ENCODE measurements around the gene OR10H4. TPM values are rescaled to one million over a fixed set of nuclear protein-coding genes. Genes with fewer than 3 reads are reported as not detected.
"Not testable (repeated sequence)": the region's sequence is repeated elsewhere in the genome, so short reads cannot be mapped to it uniquely, and the experiment has no call there.

Gene OR10H4
- total RNA-seq, 1 donor from 2014 or later = not detected

DNA sequence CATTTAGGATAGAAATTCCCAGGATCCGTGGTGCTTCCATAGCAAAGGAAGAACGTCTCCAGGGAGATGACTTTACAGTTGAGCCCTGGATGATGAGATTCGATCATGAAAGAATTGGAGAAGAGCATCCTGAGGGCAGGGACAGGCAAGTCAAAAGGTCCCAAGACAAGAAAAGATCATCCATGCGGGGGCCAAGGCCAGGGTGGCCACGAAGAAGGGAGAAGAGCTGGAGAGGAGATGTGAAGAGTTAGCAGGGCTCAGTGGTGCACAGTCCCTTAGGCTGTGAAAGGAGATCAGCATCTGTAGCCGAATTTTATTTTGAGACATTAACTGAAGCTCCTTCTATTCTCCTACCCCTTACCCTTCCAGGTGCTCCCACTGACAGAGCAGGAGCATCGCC, 28.9 kb downstream of the OR10H4 start:
- peaks cover 7% of the 10 kb centered on the region for H3K27me3 ChIP-seq
- peaks cover 8% of the 10 kb centered on the region for H3K9me3 ChIP-seq
- H3K4me1 ChIP-seq = no peaks in the 10 kb centered on the region
- no peak overlapping the region for H3K27ac ChIP-seq
- ATAC-seq (no peak), DNase-seq (no peak)
- TF ChIP-seq, protein P1, sequence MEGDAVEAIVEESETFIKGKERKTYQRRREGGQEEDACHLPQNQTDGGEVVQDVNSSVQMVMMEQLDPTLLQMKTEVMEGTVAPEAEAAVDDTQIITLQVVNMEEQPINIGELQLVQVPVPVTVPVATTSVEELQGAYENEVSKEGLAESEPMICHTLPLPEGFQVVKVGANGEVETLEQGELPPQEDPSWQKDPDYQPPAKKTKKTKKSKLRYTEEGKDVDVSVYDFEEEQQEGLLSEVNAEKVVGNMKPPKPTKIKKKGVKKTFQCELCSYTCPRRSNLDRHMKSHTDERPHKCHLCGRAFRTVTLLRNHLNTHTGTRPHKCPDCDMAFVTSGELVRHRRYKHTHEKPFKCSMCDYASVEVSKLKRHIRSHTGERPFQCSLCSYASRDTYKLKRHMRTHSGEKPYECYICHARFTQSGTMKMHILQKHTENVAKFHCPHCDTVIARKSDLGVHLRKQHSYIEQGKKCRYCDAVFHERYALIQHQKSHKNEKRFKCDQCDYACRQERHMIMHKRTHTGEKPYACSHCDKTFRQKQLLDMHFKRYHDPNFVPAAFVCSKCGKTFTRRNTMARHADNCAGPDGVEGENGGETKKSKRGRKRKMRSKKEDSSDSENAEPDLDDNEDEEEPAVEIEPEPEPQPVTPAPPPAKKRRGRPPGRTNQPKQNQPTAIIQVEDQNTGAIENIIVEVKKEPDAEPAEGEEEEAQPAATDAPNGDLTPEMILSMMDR (IDR thresholded peaks at IDR 0.05) = no peak
- H3K4me3 ChIP-seq = no peak overlapping the region
- H3K36me3 ChIP-seq = no peaks in the 10 kb centered on the region
- intact Hi-C loops (cut with DNase I) = no loop called here

DNA sequence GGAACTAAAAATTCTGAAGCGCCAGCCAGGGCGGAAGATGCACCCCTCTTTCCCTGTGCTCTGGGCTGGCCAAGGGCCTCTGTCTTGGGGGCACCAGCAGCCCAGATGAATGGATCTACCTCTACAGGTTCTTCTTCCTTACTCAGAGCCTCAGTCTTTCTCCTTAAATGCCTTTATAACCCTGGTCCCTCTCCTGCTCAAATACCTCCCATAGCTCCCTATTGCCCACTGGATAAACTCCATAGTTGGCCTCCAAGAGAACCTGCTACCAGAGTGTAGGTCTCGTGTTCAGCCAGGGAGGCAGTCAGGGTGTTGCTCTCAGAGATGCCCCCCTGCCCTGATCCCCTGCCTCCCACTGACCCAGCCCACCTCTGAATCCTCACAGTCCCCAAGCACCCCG, 30.5 kb downstream of the OR10H4 start:
- no peaks in the 10 kb centered on the region for H3K36me3 ChIP-seq
- peaks cover 7% of the 10 kb centered on the region for H3K27me3 ChIP-seq
- no peak for ATAC-seq
- intact Hi-C loops (cut with DNase I) = no loop called here
- H3K4me1 ChIP-seq = no peaks in the 10 kb centered on the region
- no peak overlapping the region for H3K4me3 ChIP-seq
- no peak for DNase-seq
- H3K27ac ChIP-seq = no peak overlapping the region
- TF ChIP-seq, protein P1 (IDR thresholded peaks at IDR 0.05) = no peak
- peaks cover 12% of the 10 kb centered on the region for H3K9me3 ChIP-seq

DNA sequence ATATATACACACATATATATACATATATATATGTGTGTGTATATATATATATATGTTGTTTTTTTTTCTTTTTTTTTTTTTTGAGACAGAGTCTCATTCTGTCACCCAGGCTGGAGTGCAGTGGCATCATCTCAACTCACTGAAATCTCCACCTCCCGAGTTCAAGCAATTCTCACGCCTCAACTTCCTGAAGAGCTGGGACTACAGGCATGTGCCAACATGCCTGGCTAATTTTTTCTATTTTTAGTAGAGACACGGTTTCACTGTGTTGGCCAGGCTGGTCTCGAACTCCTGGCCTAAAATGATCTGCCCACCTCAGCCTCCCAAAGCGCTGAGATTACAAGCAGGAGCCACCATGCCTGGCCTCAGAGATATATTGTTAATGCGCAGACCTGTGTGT, 37.0 kb downstream of the OR10H4 start:
- H3K4me3 ChIP-seq; H3K27me3 ChIP-seq; H3K4me1 ChIP-seq; intact Hi-C loops (cut with DNase I); H3K36me3 ChIP-seq; ATAC-seq; DNase-seq; H3K27ac ChIP-seq: not testable (repeated sequence)
- peaks cover 12% of the 10 kb centered on the region for H3K9me3 ChIP-seq

DNA sequence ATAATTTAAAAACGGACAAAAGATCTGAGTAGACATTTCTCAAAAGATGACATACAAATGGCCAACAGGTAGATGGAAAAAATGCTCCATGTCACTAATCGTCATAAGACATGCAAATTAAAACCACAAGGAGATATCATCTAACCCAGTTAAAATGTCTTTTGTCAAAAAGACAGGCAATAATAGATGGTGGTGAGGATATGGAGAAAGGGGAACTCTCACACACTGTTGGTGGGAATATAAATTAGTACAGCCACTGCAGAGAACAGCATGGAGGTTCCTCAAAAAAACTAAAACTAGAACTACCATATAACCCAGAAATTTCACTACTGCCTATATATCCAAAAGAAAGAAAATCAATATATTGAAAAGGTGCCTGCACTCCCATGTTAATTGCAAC, 37.9 kb downstream of the OR10H4 start:
- no peak overlapping the region for H3K27ac ChIP-seq
- H3K27me3 ChIP-seq = no peaks in the 10 kb centered on the region
- no peak overlapping the region for H3K4me3 ChIP-seq
- H3K9me3 ChIP-seq = peaks cover 9% of the 10 kb centered on the region
- ATAC-seq = no peak
- H3K36me3 ChIP-seq = no peaks in the 10 kb centered on the region
- DNase-seq = no peak
- TF ChIP-seq, protein P1 (IDR thresholded peaks at IDR 0.05) = no peak
- intact Hi-C loops (cut with DNase I) = no loop called here
- H3K4me1 ChIP-seq = no peaks in the 10 kb centered on the region

DNA sequence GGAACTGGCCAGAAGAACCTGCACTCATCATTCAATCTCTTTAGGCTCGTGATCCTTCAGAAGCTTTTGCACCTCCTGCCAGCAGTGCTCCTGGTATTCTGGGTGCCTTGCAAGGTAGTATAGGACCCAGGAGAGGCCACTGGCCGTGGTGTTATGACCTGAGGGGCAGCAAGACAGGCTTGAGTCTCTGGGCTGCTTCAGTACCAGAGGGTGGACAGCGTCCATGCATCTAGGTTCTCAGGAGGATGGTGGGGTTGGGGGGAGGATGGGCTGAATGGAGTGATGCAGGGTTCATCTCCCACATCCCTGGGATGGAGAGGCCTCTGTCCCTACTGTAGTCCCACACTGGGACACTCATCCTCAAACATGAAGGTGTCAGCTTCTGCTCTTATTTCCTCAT, 41.1 kb downstream of the OR10H4 start:
- DNase-seq = no peak
- Histone ChIP-seq H3K27me3 (no peaks in the 10 kb centered on the region), H3K27ac (no peak overlapping the region), H3K9me3 (no peaks in the 10 kb centered on the region), H3K4me3 (no peak overlapping the region), H3K4me1 (no peaks in the 10 kb centered on the region), H3K36me3 (no peaks in the 10 kb centered on the region)
- TF ChIP-seq, protein P1 (IDR thresholded peaks at IDR 0.05) = no peak
- intact Hi-C loops (cut with DNase I) = no loop called here
- no peak for ATAC-seq

DNA sequence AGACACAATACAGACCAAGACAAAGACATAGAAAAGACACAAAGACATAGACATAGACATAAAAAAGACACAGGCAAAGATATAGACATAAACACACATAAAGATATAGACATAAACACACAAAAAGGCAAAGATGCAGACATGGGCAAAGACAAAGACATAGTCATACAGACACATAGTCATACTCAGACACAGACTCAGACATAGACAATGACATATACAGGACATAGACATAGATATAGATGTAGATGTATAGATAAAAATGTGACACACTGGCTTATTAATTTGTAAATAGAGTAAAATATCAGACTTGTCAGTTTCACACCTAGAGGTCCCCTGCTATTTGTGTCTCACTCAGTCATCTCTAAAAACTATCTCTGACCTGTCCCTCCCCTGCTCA, 42.8 kb downstream of the OR10H4 start:
- ATAC-seq (no peak), DNase-seq (no peak)
- TF ChIP-seq, protein P1 (IDR thresholded peaks at IDR 0.05) = no peak

More for the DNA sequence above, 42.8 kb downstream of the OR10H4 start:
- intact Hi-C loops (cut with DNase I) = no loop called here
- H3K4me1 ChIP-seq = no peaks in the 10 kb centered on the region
- no peaks in the 10 kb centered on the region for H3K36me3 ChIP-seq
- H3K27me3 ChIP-seq = no peaks in the 10 kb centered on the region
- no peak overlapping the region for H3K4me3 ChIP-seq
- H3K27ac ChIP-seq = no peak overlapping the region
- no peaks in the 10 kb centered on the region for H3K9me3 ChIP-seq
